Ovary (tissue), 9 donors: ENCODE data around the gene IFITM2. TPM values are rescaled to one million over a fixed set of nuclear protein-coding genes. Genes with fewer than 3 reads are reported as not detected.
A peak's percentile ranks its signal among the peaks of the same experiment; 100 is the strongest.
"Not testable (repeated sequence)": the region's sequence is repeated elsewhere in the genome, so short reads cannot be mapped to it uniquely, and the experiment has no call there.

Source experiments
- DNase-seq, 5 donors: peaks; one replicate each; pipeline ENCODE4 v3.0.0-alpha.2; 2019 to 2020
- H3K27ac ChIP-seq, 2 donors: fragments of 200-600 bp; one replicate each; pipeline versions ENCODE4 v1.5.1 to v1.8.0; 2019 to 2022
- H3K27me3 ChIP-seq: fragments of 200-600 bp; one replicate; pipeline ENCODE4 v1.8.0; 2022
- H3K36me3 ChIP-seq: fragments of 200-600 bp; sonication (generic); one replicate; pipeline ENCODE4 v1.5.1; 2019
- H3K4me1 ChIP-seq: one replicate; pipeline ENCODE4 v1.8.1; 2013; ENCODE audit warnings: mild to moderate bottlenecking, moderate library complexity; ENCODE audit not compliant: insufficient read depth
- H3K4me3 ChIP-seq: fragments of 200-600 bp; sonication (generic); one replicate; pipeline ENCODE4 v1.5.1; 2017
- H3K9me3 ChIP-seq, 2 donors: fragments of 200-600 bp in 1 of 2; sonication (generic) in 1 of 2; one replicate each; pipeline versions ENCODE4 v1.5.1 to v1.8.1; 2013 to 2019; ENCODE audit warnings: mild to moderate bottlenecking in 1 of 2, moderate library complexity in 1 of 2
- CTCF ChIP-seq, 3 donors: fragments of 450-650 bp in 2 of 3; fragments of 200-600 bp in 1 of 3; IDR thresholded peaks; one replicate each; pipeline versions ENCODE4 v1.5.1 to v1.8.0; 2016 to 2022; ENCODE audit warnings: antibody characterized with exemption in 3 of 3, mild to moderate bottlenecking in 1 of 3
- EP300 ChIP-seq: sonication (generic); formaldehyde crosslinking; IDR thresholded peaks from one replicate; pipeline ENCODE4 v1.6.1; 2017; ENCODE audit warnings: antibody characterized with exemption
- POLR2A ChIP-seq: fragments of 450-650 bp; IDR thresholded peaks from one replicate; pipeline ENCODE4 v1.6.1; 2017; ENCODE audit warnings: antibody characterized with exemption, mild to moderate bottlenecking, moderate library complexity
- WGBS, 3 donors: extraction: QIAGEN DNeasy Blood & Tissue Kit in 1 of 3; methylation state at CpG; one replicate each; pipeline versions ENCODE4 v1.1.5 to v1.1.7; 2013 to 2017; 5-methylcytosine and 5-hydroxymethylcytosine counted together
- intact Hi-C, 4 donors: fragments of 100-400 bp; cut with DNase I; formaldehyde crosslinking; loops; one replicate each; pipeline versions ENCODE4 v1.11.0 to v1.15.1; 2022 to 2023
- polyA plus RNA-seq, 2 donors: library from polyadenylated mRNA; stranded (reverse); fragments of 200-250 nt in 1 of 2; fragments of 350-450 nt in 1 of 2; fragmentation: Illumina TruSeq in 1 of 2; extraction: RNeasy Lipid Tissue Mini Kit (QIAGEN cat#74804) in 1 of 2; gene quantifications; one replicate each; pipeline ENCODE4 v1.2.3, GENCODE V29; 2013 to 2014
- total RNA-seq, 7 donors: library from RNA; depleted of rRNA in 2 of 7; stranded (reverse); fragments of >200 nt in 2 of 7; fragmentation: NEBNext Ultra II Directional in 3 of 7; extraction: Animal tissue kit (Norgen Biotek cat#: 25700) in 3 of 7; gene quantifications; one replicate each; pipeline versions ENCODE4 v1.1.0 to v1.2.4, GENCODE V29; 2016 to 2023
- donor health status: DM: no; HTN: no; CAD: no; lungs with moderate emphysema.
- donor health status: DM: no; HTN: no; CAD: no.
- donor health status: Bipolar disorder and iron deficiency.
- donor health status: DM: yes; HTN: yes; CAD: no.
- donor health status: DM: no; HTN: no; CAD: no.
- donor health status: DM: yes; HTN: yes; CAD: no.

IFITM2 gene
- total and polyA plus RNA-seq, 9 donors = 207 to 1,149 (median 546) TPM

GRCh38 chr11:285021-285893, 22.4 kb upstream of the IFITM2 start:
- 80 to 85% (median 80%) methylated on average over 29 of the region's 29 CpGs for WGBS, 3 donors
- peaks cover 5% of the 10 kb centered on the region for H3K27me3 ChIP-seq
- no peak overlapping the region for H3K4me3 ChIP-seq
- peak in 1 of 5 donors; percentile 30 for DNase-seq
- TF ChIP-seq CTCF (IDR thresholded peaks at IDR 0.05) = no peak
- TF ChIP-seq EP300 = no peak
- no peak for TF ChIP-seq POLR2A
- H3K27ac ChIP-seq = no peak overlapping the region
- no peaks in the 10 kb centered on the region for H3K9me3 ChIP-seq
- no peaks in the 10 kb centered on the region for H3K36me3 ChIP-seq
- intact Hi-C loops = no loop called here
- H3K4me1 ChIP-seq = peaks cover under 1% of the 10 kb centered on the region

- Histone ChIP-seq H3K4me1 (no peaks in the 10 kb centered on the region), H3K27me3 (no peaks in the 10 kb centered on the region), H3K9me3 (no peaks in the 10 kb centered on the region), H3K27ac (no peak overlapping the region), H3K36me3 (no peaks in the 10 kb centered on the region), H3K4me3 (no peak overlapping the region)
- intact Hi-C loops = no loop called here
- peak in 1 of 5 donors; percentile 27 for DNase-seq
- no peak for TF ChIP-seq EP300
- 83 to 96% (median 92%) methylated on average over 8 of the region's 8 CpGs for WGBS, 3 donors
These were observed 21.8 kb upstream of the IFITM2 start for GRCh38 chr11:285894-286220.

DNA sequence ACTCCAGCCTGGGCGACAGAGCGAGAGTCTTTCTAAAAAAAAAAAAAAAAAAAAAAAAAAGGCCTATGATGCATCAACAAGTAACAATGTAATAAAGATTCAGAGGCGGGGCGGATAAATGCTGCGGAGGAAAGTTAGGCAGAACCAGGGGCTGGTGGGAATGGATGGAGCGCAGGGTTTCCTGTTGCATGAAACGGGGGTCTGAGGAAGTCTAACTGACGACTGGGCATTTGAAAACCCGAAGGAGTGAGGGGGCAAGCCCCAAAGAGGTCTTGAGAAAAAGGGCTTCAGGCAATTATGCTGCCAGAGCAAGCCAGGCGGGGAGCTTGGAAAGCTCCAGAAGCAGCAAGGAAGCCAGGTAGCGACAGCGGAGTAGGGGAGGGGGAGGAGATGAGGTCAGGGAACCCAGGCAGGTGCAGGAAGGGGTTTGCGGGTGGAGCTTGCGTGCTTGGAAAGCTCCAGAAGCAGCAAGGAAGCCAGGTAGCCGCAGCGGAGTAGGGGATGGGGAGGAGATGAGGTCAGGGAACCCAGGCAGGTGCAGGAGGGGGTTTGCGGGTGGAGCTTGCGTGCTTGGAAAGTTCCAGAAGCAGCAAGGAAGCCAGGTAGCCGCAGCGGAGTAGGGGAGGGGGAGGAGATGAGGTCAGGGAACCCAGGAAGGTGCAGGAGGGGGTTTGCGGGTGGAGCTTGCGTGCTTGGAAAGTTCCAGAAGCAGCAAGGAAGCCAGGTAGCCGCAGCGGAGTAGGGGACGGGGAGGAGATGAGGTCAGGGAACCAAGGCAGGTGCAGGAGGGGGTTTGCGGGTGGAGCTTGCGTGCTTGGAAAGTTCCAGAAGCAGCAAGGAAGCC, 20.4 kb upstream of the IFITM2 start:
- H3K36me3 ChIP-seq, H3K4me1 ChIP-seq, H3K9me3 ChIP-seq, intact Hi-C loops, H3K27ac ChIP-seq, H3K27me3 ChIP-seq, H3K4me3 ChIP-seq: not testable (repeated sequence)
- 84 to 90% (median 88%) methylated on average over 27 of the region's 27 CpGs for WGBS, 3 donors
- DNase-seq = peak in 4 of 5 donors; percentile 14 to 28 (median 18)

DNA sequence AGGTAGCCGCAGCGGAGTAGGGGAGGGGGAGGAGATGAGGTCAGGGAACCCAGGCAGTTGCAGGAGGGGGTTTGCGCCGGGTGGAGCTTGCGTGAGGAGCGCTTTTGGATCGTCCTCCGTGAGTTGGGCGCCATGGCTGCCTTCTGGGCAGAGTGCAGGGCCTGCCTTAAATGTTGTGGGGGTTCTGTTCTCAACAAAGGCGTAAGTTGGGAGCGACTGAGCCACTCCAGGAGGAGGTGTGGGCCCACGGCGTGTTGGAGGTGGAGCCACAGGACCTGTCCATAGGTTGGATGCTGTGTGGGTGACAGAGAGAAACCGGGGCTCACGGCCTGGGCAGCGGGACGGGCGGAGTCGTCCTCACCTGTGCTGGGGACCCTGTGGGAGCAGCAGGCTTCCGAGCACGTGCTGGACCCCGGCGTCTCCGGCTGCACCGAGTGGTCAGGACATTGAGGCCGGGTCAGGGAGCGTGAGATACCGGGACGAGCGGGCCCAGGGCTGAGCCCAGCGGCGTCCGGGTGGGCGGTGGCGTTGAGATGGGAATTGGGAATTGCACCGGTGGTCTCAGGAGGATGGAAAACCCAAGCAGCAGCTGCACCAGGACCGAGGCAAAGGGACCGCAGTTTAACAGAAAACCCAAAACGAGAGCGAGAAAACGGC, 19.7 kb upstream of the IFITM2 start:
- Histone ChIP-seq H3K9me3 (no peaks in the 10 kb centered on the region), H3K4me3 (peak overlapping the region; percentile 43), H3K27ac (no peak overlapping the region), H3K4me1 (no peaks in the 10 kb centered on the region), H3K36me3 (no peaks in the 10 kb centered on the region), H3K27me3 (no peaks in the 10 kb centered on the region)
- TF ChIP-seq POLR2A = no peak
- no peak for TF ChIP-seq EP300
- TF ChIP-seq CTCF (IDR thresholded peaks at IDR 0.05) = no peak
- WGBS, 3 donors = 23 to 30% (median 27%) methylated on average over 40 to 41 of the region's 41 CpGs
- intact Hi-C loops = no loop called here
- DNase-seq = peak in 3 of 5 donors; percentile 18 to 43 (median 21)
